ENCODE results near the gene SH3GLB1.

DNA sequence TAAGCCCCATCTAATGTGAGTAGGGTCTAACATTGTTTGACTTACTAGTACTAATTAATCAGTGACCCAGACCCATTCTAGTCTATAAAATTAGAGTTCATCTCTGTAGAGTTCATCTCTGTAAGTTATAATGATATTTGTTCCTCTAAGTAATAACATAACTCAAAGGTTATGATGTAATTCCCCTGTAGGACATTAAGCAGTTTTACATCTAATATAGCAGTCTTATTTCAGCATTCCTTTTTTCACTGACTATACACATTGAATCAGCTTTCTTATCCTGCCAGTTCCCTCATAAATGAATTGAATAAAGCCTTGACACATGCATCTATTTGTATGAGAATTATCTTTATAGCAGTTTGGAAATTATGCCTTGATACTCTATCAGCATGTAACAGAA lies 90.9 kb downstream of the SH3GLB1 start:
- no peak for TF ChIP-seq EZH2 (IDR thresholded peaks at IDR 0.05; ENCODE audit: low read length, missing control alignments)
- TF ChIP-seq, protein P1, sequence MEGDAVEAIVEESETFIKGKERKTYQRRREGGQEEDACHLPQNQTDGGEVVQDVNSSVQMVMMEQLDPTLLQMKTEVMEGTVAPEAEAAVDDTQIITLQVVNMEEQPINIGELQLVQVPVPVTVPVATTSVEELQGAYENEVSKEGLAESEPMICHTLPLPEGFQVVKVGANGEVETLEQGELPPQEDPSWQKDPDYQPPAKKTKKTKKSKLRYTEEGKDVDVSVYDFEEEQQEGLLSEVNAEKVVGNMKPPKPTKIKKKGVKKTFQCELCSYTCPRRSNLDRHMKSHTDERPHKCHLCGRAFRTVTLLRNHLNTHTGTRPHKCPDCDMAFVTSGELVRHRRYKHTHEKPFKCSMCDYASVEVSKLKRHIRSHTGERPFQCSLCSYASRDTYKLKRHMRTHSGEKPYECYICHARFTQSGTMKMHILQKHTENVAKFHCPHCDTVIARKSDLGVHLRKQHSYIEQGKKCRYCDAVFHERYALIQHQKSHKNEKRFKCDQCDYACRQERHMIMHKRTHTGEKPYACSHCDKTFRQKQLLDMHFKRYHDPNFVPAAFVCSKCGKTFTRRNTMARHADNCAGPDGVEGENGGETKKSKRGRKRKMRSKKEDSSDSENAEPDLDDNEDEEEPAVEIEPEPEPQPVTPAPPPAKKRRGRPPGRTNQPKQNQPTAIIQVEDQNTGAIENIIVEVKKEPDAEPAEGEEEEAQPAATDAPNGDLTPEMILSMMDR (conservative IDR thresholded peaks at IDR 0.05 in 1 of 2, IDR thresholded peaks at IDR 0.05 in 1 of 2; ENCODE audit: low read depth in 1 of 2, low read length in 2 of 2): no peak
